Left colon (tissue), 2 donors: ENCODE data around the gene KCTD12. TPM values are rescaled to one million over a fixed set of nuclear protein-coding genes. Genes with fewer than 3 reads are reported as not detected.

ENCODE experiments used
- ATAC-seq: fragments of 200-7000 bp; cut with Tn5 transposase; one replicate; pipeline ENCODE4 v1.9.1; 2020; ENCODE audit warnings: mild to moderate bottlenecking, moderate library complexity
- DNase-seq, 2 donors: peaks; one replicate each; pipeline ENCODE4 v3.0.0-alpha.2; 2020
- intact Hi-C, 2 donors: fragments of 100-400 bp; cut with DNase I in 1 of 2; cut with micrococcal nuclease in 1 of 2; formaldehyde crosslinking; loops; one replicate each; pipeline versions ENCODE4 v1.11.2 to v1.14.0; 2022; cut with DNase I, micrococcal nuclease
- total RNA-seq, 2 donors: library from RNA; stranded (reverse); fragmentation: NEBNext Ultra II Directional; extraction: Animal tissue kit (Norgen Biotek cat#: 25700); gene quantifications; one replicate each; pipeline ENCODE4 v1.2.1, GENCODE V29; 2021
- donor health status: DM: no; HTN: no; CAD: no.
- donor health status: DM: yes; HTN: yes; CAD: no.

KCTD12 gene
- total RNA-seq, 2 donors from 2014 or later, result 49.8 to 53.4 TPM

- intact Hi-C loops, result no loop called here
- ATAC-seq, result no peak
Measured at GRCh38 chr13:76890021-76890420, 3.8 kb upstream of the KCTD12 start.

GRCh38 chr13:76889254-76889653 is 3.0 kb upstream of the KCTD12 start:
- ATAC-seq (no peak), DNase-seq (no peak)
- intact Hi-C loops, result no loop called here

More at GRCh38 chr13:76890021-76890420, 3.8 kb upstream of the KCTD12 start:
- DNase-seq, result no peak

GRCh38 chr13:76888421-76888820 is 2.2 kb upstream of the KCTD12 start:
- DNase-seq, result no peak
- intact Hi-C loops, result no loop called here
- no peak for ATAC-seq

GRCh38 chr13:76887076-76887563 is 915 bp upstream of the KCTD12 start:
- intact Hi-C loops, result no loop called here
- DNase-seq (peak in 1 of 2 donors; percentile 35), ATAC-seq (no peak)

GRCh38 chr13:76886005-76886291 is 257 bp downstream of the KCTD12 start:
- peak in 1 of 2 donors; percentile 34 for DNase-seq
- intact Hi-C loops, result no loop called here
- no peak for ATAC-seq

- peak; percentile 74 for ATAC-seq
- peak; percentile 83 to 86 for DNase-seq
- intact Hi-C loops, result no loop called here
Measured at GRCh38 chr13:76885203-76886004, 801 bp downstream of the KCTD12 start.

- DNase-seq (no peak), ATAC-seq (no peak)
- intact Hi-C loops, result no loop called here
Measured at GRCh38 chr13:76884907-76885202, 1.4 kb downstream of the KCTD12 start.

- peak; percentile 41 for ATAC-seq
- DNase-seq, result peak; percentile 57 to 71
- intact Hi-C loops, result no loop called here
Measured at GRCh38 chr13:76884186-76884906, 1.9 kb downstream of the KCTD12 start.

GRCh38 chr13:76883236-76883635 is 3.0 kb downstream of the KCTD12 start:
- ATAC-seq (no peak), DNase-seq (no peak)
- intact Hi-C loops, result no loop called here

- DNase-seq (no peak), ATAC-seq (no peak)
- intact Hi-C loops, result no loop called here
Measured at GRCh38 chr13:76882431-76882830, 3.8 kb downstream of the KCTD12 start.

- DNase-seq, result no peak
- no peak for ATAC-seq
- intact Hi-C loops, result no loop called here
Measured at GRCh38 chr13:76879883-76880270, 6.3 kb downstream of the KCTD12 start.

GRCh38 chr13:76879203-76879882 is 6.9 kb downstream of the KCTD12 start:
- ATAC-seq, result peak; percentile 27

GRCh38 chr13:76878043-76878442 is 8.2 kb downstream of the KCTD12 start:
- DNase-seq, result no peak
- intact Hi-C loops, result no loop called here
- ATAC-seq, result no peak

More at GRCh38 chr13:76879203-76879882, 6.9 kb downstream of the KCTD12 start:
- intact Hi-C loops, result no loop called here
- DNase-seq, result peak; percentile 29 to 41

GRCh38 chr13:76875271-76875815 is 10.9 kb downstream of the KCTD12 start:
- no peak for ATAC-seq
- intact Hi-C loops, result no loop called here
- DNase-seq, result no peak

GRCh38 chr13:76874479-76874878 is 11.7 kb downstream of the KCTD12 start:
- intact Hi-C loops, result no loop called here
- ATAC-seq (no peak), DNase-seq (no peak)

GRCh38 chr13:76873445-76873844 is 12.8 kb downstream of the KCTD12 start:
- DNase-seq (no peak), ATAC-seq (no peak)
- intact Hi-C loops, result no loop called here

- DNase-seq (no peak), ATAC-seq (no peak)
- intact Hi-C loops, result no loop called here
Measured at GRCh38 chr13:76872675-76873074, 13.5 kb downstream of the KCTD12 start.

- DNase-seq (no peak), ATAC-seq (no peak)
- intact Hi-C loops, result no loop called here
Measured at GRCh38 chr13:76871432-76871831, 14.8 kb downstream of the KCTD12 start.

GRCh38 chr13:76868371-76868770 is 17.8 kb downstream of the KCTD12 start:
- ATAC-seq (no peak), DNase-seq (no peak)
- intact Hi-C loops, result no loop called here
